HEK293 (cell line): ENCODE results near the gene SAMD14.

Source experiments
- CTCF ChIA-PET: fragments of 350-600 bp; formaldehyde crosslinking; extraction: SDS; loops from one replicate; lab custom pipeline; 2021; ENCODE audit warnings: antibody characterized with exemption; lab: Yijun Ruan, JAX
- POLR2A ChIA-PET: fragments of 300-600 bp; formaldehyde crosslinking; extraction: SDS; loops from one replicate; lab custom pipeline; 2020; ENCODE audit warnings: antibody characterized with exemption, inconsistent platforms; lab: Yijun Ruan, JAX
- H3K27ac ChIP-seq: fragments of 200-500 bp; sonication (Bioruptor generic); 2 replicates; pipeline ENCODE4 v1.5.1; 2014; ENCODE audit warnings: low read depth, low read length, control low read depth, inconsistent platforms; ENCODE audit errors: extremely low read depth
- H3K36me3 ChIP-seq, 2 experiments: fragments of 200-500 bp in 1 of 2; sonication (Bioruptor generic) in 1 of 2; 1 replicate in 1 of 2; 2 replicates in 1 of 2; pipeline ENCODE4 v1.5.1; 2014 to 2017; ENCODE audit warnings: inconsistent platforms in 2 of 2, low read length in 2 of 2; ENCODE audit not compliant: control insufficient read depth in 2 of 2, insufficient read depth in 1 of 2
- H3K4me1 ChIP-seq: fragments of 200-500 bp; sonication (Bioruptor generic); 2 replicates; pipeline ENCODE4 v1.5.1; 2014; ENCODE audit warnings: mild to moderate bottlenecking, low read length, inconsistent platforms; ENCODE audit not compliant: control insufficient read depth, insufficient read depth
- H3K4me3 ChIP-seq: 2 replicates; pipeline ENCODE4 v1.5.1; 2011; ENCODE audit warnings: low read depth, mild to moderate bottlenecking, control low read depth, low read length, moderate library complexity
- H3K9me3 ChIP-seq: fragments of 200-500 bp; sonication (Bioruptor generic); 2 replicates; pipeline ENCODE4 v1.5.1; 2014; ENCODE audit warnings: low read depth, low read length, inconsistent platforms; ENCODE audit not compliant: control insufficient read depth, insufficient read depth
- BCL6B ChIP-seq: fragments of 450-650 bp; formaldehyde crosslinking; IDR thresholded peaks from 2 replicates; pipeline ENCODE4 v1.5.1; 2017; ENCODE audit warnings: missing biosample characterization, missing genetic modification characterization
- INSM2 ChIP-seq: fragments of 450-650 bp; formaldehyde crosslinking; IDR thresholded peaks from 2 replicates; pipeline ENCODE4 v1.5.1; 2016; ENCODE audit warnings: missing biosample characterization, missing genetic modification characterization
- MYNN ChIP-seq: fragments of 450-650 bp; formaldehyde crosslinking; IDR thresholded peaks from 2 replicates; pipeline ENCODE4 v1.5.1; 2016; ENCODE audit warnings: missing biosample characterization, missing genetic modification characterization, borderline replicate concordance
- RBAK ChIP-seq: fragments of 450-650 bp; formaldehyde crosslinking; IDR thresholded peaks from 2 replicates; pipeline ENCODE4 v1.5.1; 2016; ENCODE audit warnings: missing biosample characterization, missing genetic modification characterization
- SP7 ChIP-seq: fragments of 450-650 bp; formaldehyde crosslinking; IDR thresholded peaks from 2 replicates; pipeline ENCODE4 v1.5.1; 2016; ENCODE audit warnings: missing biosample characterization, missing genetic modification characterization
- ZBTB10 ChIP-seq: fragments of 450-650 bp; formaldehyde crosslinking; IDR thresholded peaks from 2 replicates; pipeline ENCODE4 v1.5.1; 2016; ENCODE audit warnings: missing biosample characterization, missing genetic modification characterization
- ZBTB17 ChIP-seq: fragments of 450-650 bp; formaldehyde crosslinking; IDR thresholded peaks from 2 replicates; pipeline ENCODE4 v1.5.1; 2016; ENCODE audit warnings: missing biosample characterization, missing genetic modification characterization
- ZNF174 ChIP-seq: fragments of 450-650 bp; formaldehyde crosslinking; IDR thresholded peaks from 2 replicates; pipeline ENCODE4 v1.5.0; 2017; ENCODE audit warnings: missing biosample characterization, mild to moderate bottlenecking, missing genetic modification characterization
- ZNF398 ChIP-seq: fragments of 450-650 bp; formaldehyde crosslinking; IDR thresholded peaks from 2 replicates; pipeline ENCODE4 v1.5.1; 2017; ENCODE audit warnings: missing biosample characterization, missing genetic modification characterization
- ZNF473 ChIP-seq: fragments of 450-650 bp; formaldehyde crosslinking; IDR thresholded peaks from 2 replicates; pipeline ENCODE4 v1.5.1; 2017; ENCODE audit warnings: missing biosample characterization, missing genetic modification characterization
- ZNF654 ChIP-seq: fragments of 450-650 bp; formaldehyde crosslinking; IDR thresholded peaks from 2 replicates; pipeline ENCODE4 v1.5.1; 2016; ENCODE audit warnings: low read depth, missing biosample characterization, missing genetic modification characterization
- ZNF664 ChIP-seq: fragments of 450-650 bp; formaldehyde crosslinking; IDR thresholded peaks from 2 replicates; pipeline ENCODE4 v1.5.1; 2016; ENCODE audit warnings: missing biosample characterization, missing genetic modification characterization
- ZSCAN23 ChIP-seq: fragments of 450-650 bp; formaldehyde crosslinking; IDR thresholded peaks from 2 replicates; pipeline ENCODE4 v1.5.1; 2016; ENCODE audit warnings: missing biosample characterization, missing genetic modification characterization

SAMD14 gene

GRCh38 chr17:50097926-50098325 lies 32.0 kb downstream of the SAMD14 start (continued):
- TF ChIP-seq INSM2 (tag by site-specific recombination) (no peak), ZNF654 (tag by site-specific recombination) (no peak), ZBTB17 (tag by site-specific recombination) (no peak)
- TF ChIP-seq, all 188 proteins: peak for 0

GRCh38 chr17:50097455-50097854 lies 32.5 kb downstream of the SAMD14 start:
- Histone ChIP-seq H3K4me3 (no peak overlapping the region), H3K9me3 (no peaks in the 10 kb centered on the region), H3K36me3 (peaks cover 0 to 42% of the 10 kb centered on the region in 2 experiments; a peak in 1 of 3 replicates), H3K27ac (no peak overlapping the region), H3K4me1 (peaks cover 9% of the 10 kb centered on the region)
- POLR2A ChIA-PET, result no interaction called here
- CTCF ChIA-PET, result interaction anchor here (0.6 to 3.7 kb wide), 13 partner anchors 10 to 200 kb away, joined by 3 to 17 read pairs (median 4); no protein-coding TSS in a partner anchor
- TF ChIP-seq RBAK (tag by site-specific recombination), result no peak
- no peak for TF ChIP-seq ZSCAN23 (tag by site-specific recombination)
- TF ChIP-seq ZBTB10, result no peak
- no peak for TF ChIP-seq BCL6B (tag by site-specific recombination)
- no peak for TF ChIP-seq ZNF473 (tag by site-specific recombination)
- TF ChIP-seq MYNN, result no peak
- no peak for TF ChIP-seq SP7 (tag by site-specific recombination)
- TF ChIP-seq ZNF664, result no peak
- no peak for TF ChIP-seq ZNF174 (tag by site-specific recombination)

GRCh38 chr17:50096758-50097157 lies 33.2 kb downstream of the SAMD14 start:
- TF ChIP-seq ZNF398, result no peak
- CTCF ChIA-PET, result interaction anchor here (0.7 to 3.7 kb wide), 6 partner anchors 9 to 200 kb away, joined by 3 to 17 read pairs (median 8); no protein-coding TSS in a partner anchor
- H3K27ac ChIP-seq, result no peak overlapping the region
- H3K36me3 ChIP-seq, result peaks cover 0 to 42% of the 10 kb centered on the region in 2 experiments; a peak in 1 of 3 replicates
- POLR2A ChIA-PET, result interaction anchor here (1.5 kb wide), 1 partner anchor 15 kb away, joined by 4 read pairs; no protein-coding TSS in a partner anchor
- H3K4me1 ChIP-seq, result peaks cover 9% of the 10 kb centered on the region
- no peak overlapping the region for H3K4me3 ChIP-seq
- no peaks in the 10 kb centered on the region for H3K9me3 ChIP-seq
